HL-60 (cell line): Measurements from ENCODE around the gene HPS3.

Experiments
- DNase-seq, 2 experiments: peaks; one replicate each; pipeline ENCODE4 v3.0.0-alpha.2; 2010 to 2020; ENCODE audit warnings: low read depth in 1 of 2, low spot score in 1 of 2
- H3K27ac ChIP-seq: fragments of 250-450 bp; sonication (Bioruptor Pico); replicated peaks from 2 replicates; pipeline ENCODE4 v1.5.1; 2020; ENCODE audit warnings: mild to moderate bottlenecking, moderate library complexity
- H3K27me3 ChIP-seq: fragments of 250-450 bp; sonication (Bioruptor Pico); 2 replicates; pipeline ENCODE4 v1.5.1; 2021; ENCODE audit warnings: mild to moderate bottlenecking, moderate library complexity; ENCODE audit not compliant: insufficient read depth, poor library complexity, severe bottlenecking
- H3K4me3 ChIP-seq: replicated peaks from 2 replicates; pipeline ENCODE4 v1.5.1; 2011; ENCODE audit warnings: mild to moderate bottlenecking, control low read depth, low read length; ENCODE audit not compliant: insufficient read depth
- GABPA ChIP-seq: IDR thresholded peaks from 2 replicates; pipeline ENCODE4 v1.6.1; 2012; ENCODE audit warnings: low read depth
- POLR2AphosphoS5 ChIP-seq: IDR thresholded peaks from 2 replicates; pipeline ENCODE4 v1.6.1; 2012; ENCODE audit warnings: low read depth
- SPI1 ChIP-seq: IDR thresholded peaks from 2 replicates; pipeline ENCODE4 v1.6.1; 2012; ENCODE audit warnings: low read depth, mild to moderate bottlenecking, borderline replicate concordance
- TF ChIP-seq, protein P1 (sequence below): IDR thresholded peaks from 2 replicates; pipeline ENCODE4 v1.6.1; 2012; ENCODE audit warnings: low read depth; ENCODE audit not compliant: insufficient replicate concordance
- TF ChIP-seq, protein P2 (sequence below): IDR thresholded peaks from one replicate; pipeline ENCODE4 v1.5.1; 2011; ENCODE audit warnings: low read length, control low read depth, inconsistent platforms; ENCODE audit not compliant: insufficient read depth

The HPS3 gene

GRCh38 chr3:149114458-149114857 is 15.0 kb upstream of the HPS3 start:
- no peak overlapping the region for H3K4me3 ChIP-seq
- DNase-seq = no peak
- H3K27me3 ChIP-seq = no peaks in the 10 kb centered on the region
- TF ChIP-seq, protein P1, sequence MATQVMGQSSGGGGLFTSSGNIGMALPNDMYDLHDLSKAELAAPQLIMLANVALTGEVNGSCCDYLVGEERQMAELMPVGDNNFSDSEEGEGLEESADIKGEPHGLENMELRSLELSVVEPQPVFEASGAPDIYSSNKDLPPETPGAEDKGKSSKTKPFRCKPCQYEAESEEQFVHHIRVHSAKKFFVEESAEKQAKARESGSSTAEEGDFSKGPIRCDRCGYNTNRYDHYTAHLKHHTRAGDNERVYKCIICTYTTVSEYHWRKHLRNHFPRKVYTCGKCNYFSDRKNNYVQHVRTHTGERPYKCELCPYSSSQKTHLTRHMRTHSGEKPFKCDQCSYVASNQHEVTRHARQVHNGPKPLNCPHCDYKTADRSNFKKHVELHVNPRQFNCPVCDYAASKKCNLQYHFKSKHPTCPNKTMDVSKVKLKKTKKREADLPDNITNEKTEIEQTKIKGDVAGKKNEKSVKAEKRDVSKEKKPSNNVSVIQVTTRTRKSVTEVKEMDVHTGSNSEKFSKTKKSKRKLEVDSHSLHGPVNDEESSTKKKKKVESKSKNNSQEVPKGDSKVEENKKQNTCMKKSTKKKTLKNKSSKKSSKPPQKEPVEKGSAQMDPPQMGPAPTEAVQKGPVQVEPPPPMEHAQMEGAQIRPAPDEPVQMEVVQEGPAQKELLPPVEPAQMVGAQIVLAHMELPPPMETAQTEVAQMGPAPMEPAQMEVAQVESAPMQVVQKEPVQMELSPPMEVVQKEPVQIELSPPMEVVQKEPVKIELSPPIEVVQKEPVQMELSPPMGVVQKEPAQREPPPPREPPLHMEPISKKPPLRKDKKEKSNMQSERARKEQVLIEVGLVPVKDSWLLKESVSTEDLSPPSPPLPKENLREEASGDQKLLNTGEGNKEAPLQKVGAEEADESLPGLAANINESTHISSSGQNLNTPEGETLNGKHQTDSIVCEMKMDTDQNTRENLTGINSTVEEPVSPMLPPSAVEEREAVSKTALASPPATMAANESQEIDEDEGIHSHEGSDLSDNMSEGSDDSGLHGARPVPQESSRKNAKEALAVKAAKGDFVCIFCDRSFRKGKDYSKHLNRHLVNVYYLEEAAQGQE = no peak
- TF ChIP-seq SPI1 (no peak), POLR2AphosphoS5 (no peak), GABPA (no peak)
- TF ChIP-seq, protein P2, sequence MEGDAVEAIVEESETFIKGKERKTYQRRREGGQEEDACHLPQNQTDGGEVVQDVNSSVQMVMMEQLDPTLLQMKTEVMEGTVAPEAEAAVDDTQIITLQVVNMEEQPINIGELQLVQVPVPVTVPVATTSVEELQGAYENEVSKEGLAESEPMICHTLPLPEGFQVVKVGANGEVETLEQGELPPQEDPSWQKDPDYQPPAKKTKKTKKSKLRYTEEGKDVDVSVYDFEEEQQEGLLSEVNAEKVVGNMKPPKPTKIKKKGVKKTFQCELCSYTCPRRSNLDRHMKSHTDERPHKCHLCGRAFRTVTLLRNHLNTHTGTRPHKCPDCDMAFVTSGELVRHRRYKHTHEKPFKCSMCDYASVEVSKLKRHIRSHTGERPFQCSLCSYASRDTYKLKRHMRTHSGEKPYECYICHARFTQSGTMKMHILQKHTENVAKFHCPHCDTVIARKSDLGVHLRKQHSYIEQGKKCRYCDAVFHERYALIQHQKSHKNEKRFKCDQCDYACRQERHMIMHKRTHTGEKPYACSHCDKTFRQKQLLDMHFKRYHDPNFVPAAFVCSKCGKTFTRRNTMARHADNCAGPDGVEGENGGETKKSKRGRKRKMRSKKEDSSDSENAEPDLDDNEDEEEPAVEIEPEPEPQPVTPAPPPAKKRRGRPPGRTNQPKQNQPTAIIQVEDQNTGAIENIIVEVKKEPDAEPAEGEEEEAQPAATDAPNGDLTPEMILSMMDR = no peak
- H3K27ac ChIP-seq = no peak overlapping the region

DNA sequence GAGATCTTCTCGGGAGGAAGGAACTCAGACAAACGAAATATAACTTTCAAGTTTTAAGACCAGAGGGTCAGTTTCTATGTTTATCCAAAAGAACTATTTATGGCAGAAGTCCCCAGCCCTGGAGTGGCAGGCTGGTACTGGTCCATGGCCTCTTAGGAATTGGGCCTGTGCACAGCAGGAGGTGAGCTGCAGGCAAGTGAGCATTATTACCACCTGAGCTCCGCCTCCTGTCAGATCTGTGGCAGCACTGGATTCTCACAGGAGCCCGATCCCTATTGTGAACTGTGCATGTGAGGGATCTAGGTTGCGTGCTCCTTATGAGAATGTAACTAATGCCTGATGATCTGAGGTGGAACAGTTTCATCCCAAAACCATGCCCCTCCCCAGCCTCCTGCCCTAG is 14.3 kb upstream of the HPS3 start:
- TF ChIP-seq, protein P2 = no peak
- TF ChIP-seq SPI1 (no peak), POLR2AphosphoS5 (no peak), GABPA (no peak)
- TF ChIP-seq, protein P1 = no peak
- Histone ChIP-seq H3K4me3 (no peak overlapping the region), H3K27me3 (no peaks in the 10 kb centered on the region), H3K27ac (no peak overlapping the region)
- no peak for DNase-seq

DNA sequence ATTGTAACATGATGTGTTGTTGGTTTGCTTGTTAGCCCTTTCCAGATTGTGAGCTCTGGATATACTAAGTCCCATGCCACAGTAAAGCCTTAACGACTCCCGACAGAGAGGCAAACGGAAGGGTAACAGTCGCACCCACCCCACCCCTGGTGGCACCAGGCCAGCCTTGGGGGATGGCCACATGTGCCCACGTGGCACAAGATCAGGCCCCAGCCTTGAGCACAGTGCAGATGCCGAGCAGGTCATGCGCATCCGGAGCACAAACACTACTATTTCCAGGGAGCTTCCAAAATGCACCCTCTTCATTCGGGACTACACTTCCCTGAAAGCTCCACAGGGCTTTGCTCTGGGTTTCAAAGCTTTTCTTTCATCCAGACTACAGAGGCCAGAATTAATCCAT is 10.7 kb upstream of the HPS3 start:
- Histone ChIP-seq H3K27ac (no peak overlapping the region), H3K27me3 (no peaks in the 10 kb centered on the region), H3K4me3 (no peak overlapping the region)
- TF ChIP-seq SPI1 (no peak), GABPA (no peak), POLR2AphosphoS5 (no peak)
- TF ChIP-seq, protein P2 = no peak
- TF ChIP-seq, protein P1 = no peak
- DNase-seq = no peak
